HepG2 (cell line): ENCODE measurements around the gene MCMBP.

Source experiments
- CBX2 ChIP-seq, 2 experiments: fragments of 200-600 bp in 1 of 2; sonication (generic); formaldehyde crosslinking in 1 of 2; IDR thresholded peaks; 2 replicates each; pipeline versions ENCODE4 v1.7.0 to v1.8.1; 2018 to 2022; ENCODE audit warnings: low read depth in 2 of 2, low read length in 1 of 2, mild to moderate bottlenecking in 1 of 2, missing genetic modification reagents in 1 of 2
- CHD2 ChIP-seq: IDR thresholded peaks from 2 replicates; pipeline ENCODE4 v1.6.1; 2011; ENCODE audit warnings: low read depth, low read length, improper control_type of control experiment
- GABPB1 ChIP-seq: IDR thresholded peaks from 2 replicates; pipeline ENCODE4 v1.6.1; 2016; ENCODE audit warnings: mild to moderate bottlenecking, missing genetic modification reagents, moderate library complexity, missing compliant biosample characterization
- GZF1 ChIP-seq: sonication (generic); formaldehyde crosslinking; IDR thresholded peaks from 2 replicates; pipeline ENCODE4 v1.5.1; 2020; ENCODE audit warnings: mild to moderate bottlenecking, missing genetic modification reagents
- HMG20A ChIP-seq: IDR thresholded peaks from 2 replicates; pipeline ENCODE4 v1.6.1; 2016; ENCODE audit warnings: borderline replicate concordance
- POLR2AphosphoS5 ChIP-seq: IDR thresholded peaks from 2 replicates; pipeline ENCODE4 v1.6.1; 2012; ENCODE audit warnings: low read depth, low read length
- SP2 ChIP-seq: sonication (generic); formaldehyde crosslinking; IDR thresholded peaks from 2 replicates; pipeline ENCODE4 v1.5.1; 2020; ENCODE audit warnings: mild to moderate bottlenecking, missing genetic modification reagents
- ZNF138 ChIP-seq: sonication (generic); formaldehyde crosslinking; IDR thresholded peaks from 2 replicates; pipeline ENCODE4 v1.5.0; 2020; ENCODE audit warnings: mild to moderate bottlenecking, low read depth, missing genetic modification reagents
- ZNF34 ChIP-seq: sonication (generic); formaldehyde crosslinking; IDR thresholded peaks from 2 replicates; pipeline ENCODE4 v1.4.0; 2020; ENCODE audit warnings: mild to moderate bottlenecking, missing genetic modification reagents, borderline replicate concordance
- ZNF619 ChIP-seq: sonication (generic); formaldehyde crosslinking; IDR thresholded peaks from 2 replicates; pipeline ENCODE4 v1.4.0; 2020; ENCODE audit warnings: mild to moderate bottlenecking, missing genetic modification reagents
- TF ChIP-seq, protein P1 (sequence below): sonication (generic); formaldehyde crosslinking; IDR thresholded peaks from 2 replicates; pipeline ENCODE4 v1.5.0; 2020; ENCODE audit warnings: mild to moderate bottlenecking, missing genetic modification reagents, moderate library complexity
- TF ChIP-seq, protein P2 (sequence below): IDR thresholded peaks from 2 replicates; pipeline ENCODE4 v1.6.1; 2016; ENCODE audit warnings: mild to moderate bottlenecking, missing biosample characterization, missing genetic modification reagents
- TF ChIP-seq, protein P3 (sequence below): IDR thresholded peaks from 2 replicates; pipeline ENCODE4 v1.6.1; 2012; ENCODE audit warnings: inconsistent platforms

DNA sequence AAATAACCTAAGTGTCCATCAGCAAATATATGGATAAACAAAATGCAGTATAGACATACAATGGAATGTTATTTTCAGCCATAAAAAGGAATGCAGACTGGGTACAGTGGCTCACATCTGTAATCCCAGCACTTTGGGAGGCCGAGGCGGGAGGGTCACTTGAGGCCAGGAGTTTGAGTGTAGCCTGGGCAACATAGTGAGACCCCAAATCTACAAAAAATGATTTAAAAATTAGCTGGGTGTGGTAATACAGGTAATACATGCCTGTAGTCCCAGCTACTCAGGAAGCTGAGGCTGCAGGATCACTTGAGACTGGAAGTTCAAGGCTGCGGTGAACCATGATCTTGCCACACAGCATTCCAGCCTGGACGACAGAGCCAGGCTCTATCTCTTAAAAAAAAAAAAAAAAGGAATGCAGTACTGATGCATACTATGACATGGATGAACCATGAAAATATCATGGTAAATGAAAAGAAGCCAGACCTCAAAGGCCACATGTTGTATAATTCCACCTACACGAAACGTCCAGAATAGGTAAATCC is 6.9 kb downstream of the MCMBP start:
- TF ChIP-seq HMG20A (no peak), CBX2 (IDR thresholded peaks at IDR 0.05; ENCODE audit: low read depth, low read length) (no peak), CBX2 (CRISPR knock-in tag; IDR thresholded peaks at IDR 0.05; ENCODE audit: low read depth) (no peak), ZNF138 (no peak), SP2 (no peak), ZNF619 (CRISPR knock-in tag) (no peak), CHD2 (no peak), ZNF34 (CRISPR knock-in tag) (no peak), POLR2AphosphoS5 (no peak), GABPB1 (no peak), GZF1 (CRISPR knock-in tag) (no peak)
- TF ChIP-seq, protein P1, sequence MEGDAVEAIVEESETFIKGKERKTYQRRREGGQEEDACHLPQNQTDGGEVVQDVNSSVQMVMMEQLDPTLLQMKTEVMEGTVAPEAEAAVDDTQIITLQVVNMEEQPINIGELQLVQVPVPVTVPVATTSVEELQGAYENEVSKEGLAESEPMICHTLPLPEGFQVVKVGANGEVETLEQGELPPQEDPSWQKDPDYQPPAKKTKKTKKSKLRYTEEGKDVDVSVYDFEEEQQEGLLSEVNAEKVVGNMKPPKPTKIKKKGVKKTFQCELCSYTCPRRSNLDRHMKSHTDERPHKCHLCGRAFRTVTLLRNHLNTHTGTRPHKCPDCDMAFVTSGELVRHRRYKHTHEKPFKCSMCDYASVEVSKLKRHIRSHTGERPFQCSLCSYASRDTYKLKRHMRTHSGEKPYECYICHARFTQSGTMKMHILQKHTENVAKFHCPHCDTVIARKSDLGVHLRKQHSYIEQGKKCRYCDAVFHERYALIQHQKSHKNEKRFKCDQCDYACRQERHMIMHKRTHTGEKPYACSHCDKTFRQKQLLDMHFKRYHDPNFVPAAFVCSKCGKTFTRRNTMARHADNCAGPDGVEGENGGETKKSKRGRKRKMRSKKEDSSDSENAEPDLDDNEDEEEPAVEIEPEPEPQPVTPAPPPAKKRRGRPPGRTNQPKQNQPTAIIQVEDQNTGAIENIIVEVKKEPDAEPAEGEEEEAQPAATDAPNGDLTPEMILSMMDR: no peak
- TF ChIP-seq, protein P2, sequence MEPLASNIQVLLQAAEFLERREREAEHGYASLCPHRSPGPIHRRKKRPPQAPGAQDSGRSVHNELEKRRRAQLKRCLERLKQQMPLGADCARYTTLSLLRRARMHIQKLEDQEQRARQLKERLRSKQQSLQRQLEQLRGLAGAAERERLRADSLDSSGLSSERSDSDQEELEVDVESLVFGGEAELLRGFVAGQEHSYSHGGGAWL: no peak
- TF ChIP-seq, protein P3, sequence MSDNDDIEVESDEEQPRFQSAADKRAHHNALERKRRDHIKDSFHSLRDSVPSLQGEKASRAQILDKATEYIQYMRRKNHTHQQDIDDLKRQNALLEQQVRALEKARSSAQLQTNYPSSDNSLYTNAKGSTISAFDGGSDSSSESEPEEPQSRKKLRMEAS: no peak
